HG03575 (cell line): Measurements from ENCODE around the gene ZNF329.
"Not testable (repeated sequence)": the region's sequence is repeated elsewhere in the genome, so short reads cannot be mapped to it uniquely, and the experiment has no call there.

ENCODE experiments used
- ATAC-seq: cut with Tn5 transposase; IDR thresholded peaks from one replicate; pipeline ENCODE4 v1.9.1; 2021; ENCODE audit not compliant: unreplicated experiment, insufficient number of reproducible peaks, low FRiP score; ENCODE audit errors: extremely low read depth

Gene ZNF329

DNA sequence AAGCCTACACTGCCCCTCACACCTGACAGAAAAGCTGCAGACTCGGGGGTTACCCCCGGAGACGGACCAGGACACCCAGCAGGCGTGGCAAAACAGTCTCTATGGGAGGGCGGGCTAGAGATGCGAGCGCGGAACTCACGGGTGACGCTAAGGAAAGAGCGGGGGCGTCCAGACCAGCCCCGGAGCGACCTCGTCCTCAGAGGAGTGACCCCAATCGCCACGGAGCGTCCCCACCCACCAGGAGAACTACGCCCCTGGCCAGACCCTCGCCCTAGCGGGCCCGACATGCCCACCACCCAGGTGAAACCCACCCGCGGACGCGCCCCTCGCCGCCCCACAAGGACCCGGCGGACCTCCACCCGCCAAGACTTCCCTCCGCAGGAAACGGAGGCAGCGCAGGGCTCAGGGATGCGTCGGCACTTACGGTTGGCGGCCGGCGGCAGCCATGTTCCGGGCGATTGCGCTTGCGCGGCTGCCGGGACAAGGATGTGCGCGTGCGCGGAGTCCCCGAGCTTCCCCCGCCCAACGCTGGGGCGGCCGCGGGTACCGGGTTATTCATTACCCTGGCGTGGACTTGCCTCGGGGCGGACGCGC is at the start of gene ZNF329:
TSS of gene ZNF329 (minus strand) at position 462 of the 594 bp plus-strand sequence. CDS start 21,286 bp downstream, outside the sequence.
- no peak for ATAC-seq

DNA sequence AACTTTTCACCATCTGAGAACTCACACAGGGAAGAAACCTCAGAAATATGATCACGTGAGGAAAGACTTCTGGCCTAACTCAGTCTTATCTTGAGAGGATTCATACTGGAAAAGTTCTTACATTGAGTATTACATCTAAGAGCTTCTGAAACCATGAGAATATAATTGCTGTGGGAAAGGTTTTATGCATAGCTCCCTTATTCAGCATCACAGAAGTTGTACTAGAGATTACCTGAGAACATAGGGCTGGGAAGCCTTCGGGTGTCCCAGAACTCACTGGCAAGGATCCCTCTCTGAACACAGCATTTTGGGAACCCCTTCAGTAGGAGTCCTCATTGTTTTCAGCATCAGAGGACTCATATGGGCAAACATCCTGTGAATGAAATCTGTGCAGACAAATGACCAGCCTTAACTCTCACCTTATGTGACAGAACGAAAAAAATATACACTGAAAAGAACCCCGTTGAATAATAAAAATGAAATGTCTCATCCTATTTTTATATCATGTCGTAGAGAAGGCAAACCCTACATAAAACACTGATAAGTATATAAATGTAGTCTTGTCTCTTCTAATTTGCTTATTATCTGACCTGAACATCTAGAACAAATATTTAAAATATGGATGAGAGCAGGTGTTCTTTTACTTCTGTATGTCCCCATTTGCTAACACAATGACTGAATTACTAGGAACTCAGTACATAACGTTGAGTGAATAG is 46.5 kb upstream of the ZNF329 start:
- no peak for ATAC-seq

DNA sequence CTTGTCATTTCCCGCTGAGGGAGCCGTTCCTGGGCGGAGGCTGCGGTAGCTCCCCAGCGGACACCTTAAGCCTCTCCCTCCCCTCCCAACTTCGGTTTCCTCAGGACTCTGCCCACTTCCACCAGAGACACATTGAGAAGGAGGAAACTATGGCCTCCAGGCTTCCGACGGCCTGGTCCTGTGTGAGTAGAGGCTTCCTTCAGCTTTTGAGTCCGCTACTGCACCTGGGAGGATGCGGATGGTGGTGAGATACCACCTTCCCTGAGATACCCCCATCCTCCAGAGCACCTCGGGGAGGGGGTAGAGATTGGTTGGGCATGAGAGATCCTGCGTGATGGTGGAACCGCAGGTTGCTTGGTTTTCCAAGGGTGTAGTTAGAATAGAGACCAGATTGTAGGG is 33.2 kb upstream of the ZNF329 start:
- ATAC-seq, result no peak

GRCh38 chr19:58182989-58183816 is 32.6 kb upstream of the ZNF329 start, which contains the start of gene ZNF274:
ZNF274 (plus strand) TSS chr19:58183061; CDS start chr19:58183966, 905 bp downstream.
- ATAC-seq, result no peak

- ATAC-seq, result no peak
Measured at GRCh38 chr19:58182577-58182988, 32.0 kb upstream of the ZNF329 start.

DNA sequence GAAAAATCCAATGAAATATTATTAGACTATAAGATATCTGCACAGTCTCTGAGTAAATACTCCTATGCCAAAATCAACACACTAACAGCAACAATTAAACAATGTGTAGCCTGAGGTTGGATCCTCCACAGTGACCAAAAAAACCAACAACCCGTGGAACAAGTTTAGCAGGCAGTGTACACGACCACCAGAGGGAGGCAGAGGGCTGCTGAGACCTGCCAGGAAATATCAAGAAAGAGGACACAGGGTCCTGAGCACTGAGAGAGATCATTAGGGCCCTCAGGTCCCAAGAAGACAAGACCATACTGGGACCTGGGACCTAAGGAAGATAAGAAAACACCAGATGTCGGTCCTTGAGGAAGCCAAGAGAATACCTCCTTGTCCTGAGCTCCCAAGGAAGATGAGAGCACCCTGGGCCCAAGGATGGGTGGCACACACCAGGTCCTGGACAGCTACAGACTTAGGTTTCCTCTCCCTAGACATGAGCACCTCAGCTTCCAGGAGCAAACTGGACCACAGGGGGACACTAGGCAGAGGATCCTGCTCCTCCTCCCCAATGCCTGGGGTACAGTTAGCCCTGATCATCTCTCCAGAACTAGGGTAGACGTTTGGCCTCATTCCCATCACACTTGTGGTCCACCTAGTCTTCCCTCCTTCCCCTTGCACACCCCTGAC is 31.4 kb upstream of the ZNF329 start:
- ATAC-seq, result no peak

- ATAC-seq, result no peak
Measured at GRCh38 chr19:58170860-58171259, 20.3 kb upstream of the ZNF329 start.

GRCh38 chr19:58166708-58167280 is 16.2 kb upstream of the ZNF329 start:
- no peak for ATAC-seq

DNA sequence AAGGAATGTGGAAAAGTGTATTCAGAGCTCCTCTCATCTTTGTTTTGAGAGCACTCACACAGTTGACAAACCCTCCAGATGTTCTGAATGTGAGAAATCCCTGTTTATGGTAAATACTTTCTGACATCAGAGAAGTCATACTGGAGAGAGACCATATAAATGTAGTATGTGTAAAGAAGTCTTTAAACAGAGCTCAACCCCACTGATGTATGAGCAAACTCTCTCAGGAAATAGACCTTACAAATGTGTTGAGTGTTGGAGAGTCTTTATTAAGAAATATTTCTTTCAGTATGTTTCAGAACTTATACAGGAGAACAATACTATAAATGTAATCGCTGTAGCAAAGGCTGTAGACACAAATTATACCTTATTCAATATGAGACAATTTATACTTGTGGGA is 15.7 kb upstream of the ZNF329 start:
- no peak for ATAC-seq

DNA sequence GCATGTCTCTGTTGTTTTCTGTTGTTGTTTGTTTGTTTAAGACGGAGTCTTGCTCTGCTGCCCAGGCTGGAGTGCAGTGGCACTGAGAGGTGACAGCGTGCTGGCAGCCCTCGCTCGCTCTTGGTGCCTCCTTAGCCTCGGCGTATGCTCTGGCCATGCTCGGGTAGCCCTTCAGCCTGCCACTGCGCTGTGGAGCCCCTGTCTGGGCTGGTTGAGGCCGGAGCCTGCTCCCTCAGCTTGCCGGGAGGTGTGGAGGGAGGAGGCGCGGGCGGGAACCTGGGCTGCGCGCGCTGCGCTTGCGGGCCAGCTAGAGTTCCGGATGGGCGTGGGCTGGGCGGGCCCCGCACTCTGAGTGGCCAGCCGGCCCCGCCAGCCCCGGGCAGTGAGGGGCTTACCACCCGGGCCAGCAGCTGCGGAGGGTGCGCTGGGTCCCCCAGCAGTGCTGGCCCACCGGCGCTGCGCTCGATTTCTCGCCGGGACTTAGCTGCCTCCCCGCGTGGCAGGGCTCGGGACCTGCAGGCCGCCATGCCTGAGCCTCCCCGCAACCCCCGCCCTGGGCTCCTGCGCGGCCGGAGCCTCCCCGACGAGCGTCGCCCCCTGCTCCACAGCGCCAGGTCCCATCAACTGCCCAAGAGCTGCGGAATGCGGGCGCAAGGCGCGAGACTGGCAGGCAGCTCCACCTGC is 6.6 kb upstream of the ZNF329 start:
- ATAC-seq, result no peak

- no peak for ATAC-seq
Measured at GRCh38 chr19:58154679-58155648, 4.4 kb upstream of the ZNF329 start.

- ATAC-seq, result no peak
Measured at GRCh38 chr19:58154287-58154678, 3.7 kb upstream of the ZNF329 start.

DNA sequence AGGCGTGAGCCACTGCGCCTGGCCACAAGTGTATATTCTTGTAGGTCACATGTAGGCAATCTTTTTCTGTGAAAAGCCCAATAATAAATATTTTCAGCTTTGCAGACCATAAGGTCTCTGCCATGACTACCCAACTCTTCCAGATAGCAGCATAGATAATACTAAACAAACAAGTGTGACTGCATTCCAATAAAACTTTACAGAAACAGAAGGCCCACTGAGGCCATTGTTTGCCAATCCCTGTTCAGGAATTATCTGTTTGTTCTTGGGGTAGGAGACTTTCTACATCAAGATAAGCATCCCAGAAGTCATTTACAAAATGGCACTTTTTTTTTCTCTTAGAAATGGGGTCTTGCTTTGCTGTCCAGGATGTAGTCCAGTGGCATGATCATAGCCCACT is 2.8 kb upstream of the ZNF329 start:
- ATAC-seq, result no peak

DNA sequence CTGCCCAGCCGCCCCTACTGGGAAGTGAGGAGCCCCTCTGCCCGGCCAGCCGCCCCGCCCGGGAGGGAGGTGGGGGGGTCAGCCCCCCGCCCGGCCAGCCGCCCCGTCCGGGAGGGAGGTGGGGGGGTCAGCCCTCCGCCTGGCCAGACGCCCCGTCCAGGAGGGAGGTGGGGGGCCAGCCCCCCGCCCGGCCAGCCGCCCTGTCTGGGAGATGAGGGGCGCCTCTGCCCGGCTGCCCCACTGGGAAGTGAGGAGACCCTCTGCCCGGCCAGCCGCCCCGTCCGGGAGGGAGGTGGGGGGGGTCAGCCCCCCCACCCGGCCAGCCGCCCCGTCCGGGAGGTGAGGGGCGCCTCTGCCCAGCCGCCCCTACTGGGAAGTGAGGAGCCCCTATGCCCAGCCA is 3.1 kb downstream of the ZNF329 start:
- not testable (repeated sequence) for ATAC-seq

DNA sequence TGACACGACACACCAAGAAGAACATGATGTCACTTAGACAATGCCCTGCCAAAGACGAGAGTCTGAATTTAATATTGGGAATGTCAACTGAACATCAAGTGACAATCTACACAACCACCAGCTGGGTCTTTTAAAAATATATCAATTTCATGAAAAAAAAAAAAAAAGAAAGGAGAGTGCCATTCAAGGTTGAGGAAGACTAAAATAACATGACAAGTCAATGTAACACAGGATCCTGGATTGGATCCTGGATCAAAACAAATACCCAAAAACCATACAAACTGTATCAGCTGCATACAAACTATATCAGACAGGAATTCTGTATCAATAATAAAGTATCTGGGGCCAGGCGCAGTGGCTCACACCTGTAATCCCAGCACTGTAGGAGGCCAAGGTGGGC is 4.7 kb downstream of the ZNF329 start:
- no peak for ATAC-seq

DNA sequence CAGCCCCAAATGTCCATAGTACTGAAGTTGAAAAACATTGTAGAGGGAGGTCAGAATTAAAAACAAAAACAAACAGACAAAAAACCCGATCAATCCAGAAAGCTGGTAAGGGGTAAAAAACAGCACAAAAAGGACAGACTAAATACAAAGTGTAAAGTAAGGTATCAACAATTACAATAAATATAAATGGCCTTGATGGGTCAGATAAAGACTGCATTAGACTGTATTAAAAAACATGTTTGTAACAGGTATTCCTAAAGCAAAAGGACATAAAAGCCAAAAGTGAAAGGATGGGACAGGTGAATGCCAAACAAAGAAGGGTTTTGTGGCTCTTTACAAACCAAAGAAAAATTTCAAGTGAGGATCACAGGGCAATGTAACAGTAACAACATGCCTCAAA is 16.3 kb downstream of the ZNF329 start:
- ATAC-seq, result no peak

DNA sequence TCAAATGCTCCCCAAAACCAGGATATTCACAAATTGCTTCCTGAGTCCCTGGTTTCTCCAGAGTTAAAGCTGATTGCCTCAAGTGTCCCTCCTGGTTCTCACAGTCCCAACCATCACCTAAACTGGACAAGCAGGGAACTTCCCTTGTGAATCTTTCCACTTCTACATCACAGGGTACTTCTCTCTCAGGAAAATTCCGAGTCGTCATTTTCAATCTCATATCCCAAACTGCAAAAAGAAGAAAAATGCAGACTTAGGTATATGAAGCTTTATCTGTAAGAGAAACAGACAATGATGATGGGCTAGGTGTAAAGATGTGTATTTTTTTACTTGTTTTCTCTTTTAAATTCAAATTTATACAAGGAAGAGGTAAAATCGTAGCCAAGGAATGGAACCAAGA is 21.3 kb downstream of the ZNF329 start:
- no peak for ATAC-seq
